Measurements from ENCODE around the gene CLASRP.

DNA sequence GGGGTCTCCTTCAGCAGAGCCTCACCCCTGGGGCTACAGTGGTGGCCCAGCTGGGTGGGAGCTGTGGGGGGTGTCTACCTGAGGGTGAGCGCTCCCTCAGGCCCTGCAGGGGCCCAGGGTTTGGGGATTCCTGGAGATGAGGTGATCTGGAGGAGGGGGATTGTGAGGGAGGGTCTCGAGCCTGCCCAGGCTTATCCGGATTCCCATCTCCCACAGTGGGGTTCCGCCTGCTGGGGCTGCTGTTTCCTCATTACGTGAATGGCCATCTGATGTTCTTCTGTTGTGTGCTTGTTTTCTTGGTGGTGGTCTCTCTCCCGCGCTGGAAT, 58.6 kb downstream of the CLASRP start:
- TF ChIP-seq, protein P1, sequence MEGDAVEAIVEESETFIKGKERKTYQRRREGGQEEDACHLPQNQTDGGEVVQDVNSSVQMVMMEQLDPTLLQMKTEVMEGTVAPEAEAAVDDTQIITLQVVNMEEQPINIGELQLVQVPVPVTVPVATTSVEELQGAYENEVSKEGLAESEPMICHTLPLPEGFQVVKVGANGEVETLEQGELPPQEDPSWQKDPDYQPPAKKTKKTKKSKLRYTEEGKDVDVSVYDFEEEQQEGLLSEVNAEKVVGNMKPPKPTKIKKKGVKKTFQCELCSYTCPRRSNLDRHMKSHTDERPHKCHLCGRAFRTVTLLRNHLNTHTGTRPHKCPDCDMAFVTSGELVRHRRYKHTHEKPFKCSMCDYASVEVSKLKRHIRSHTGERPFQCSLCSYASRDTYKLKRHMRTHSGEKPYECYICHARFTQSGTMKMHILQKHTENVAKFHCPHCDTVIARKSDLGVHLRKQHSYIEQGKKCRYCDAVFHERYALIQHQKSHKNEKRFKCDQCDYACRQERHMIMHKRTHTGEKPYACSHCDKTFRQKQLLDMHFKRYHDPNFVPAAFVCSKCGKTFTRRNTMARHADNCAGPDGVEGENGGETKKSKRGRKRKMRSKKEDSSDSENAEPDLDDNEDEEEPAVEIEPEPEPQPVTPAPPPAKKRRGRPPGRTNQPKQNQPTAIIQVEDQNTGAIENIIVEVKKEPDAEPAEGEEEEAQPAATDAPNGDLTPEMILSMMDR (conservative IDR thresholded peaks at IDR 0.05; ENCODE audit: low read length): no peak
- no peak for TF ChIP-seq EZH2phosphoT487 (IDR thresholded peaks at IDR 0.05; ENCODE audit: borderline replicate concordance, low read depth, low read length)
